Thoracic aorta endothelial cell (primary cell): ENCODE data around the gene ZNF124. TPM values are rescaled to one million over a fixed set of nuclear protein-coding genes. Genes with fewer than 3 reads are reported as not detected.

Experiments
- small RNA-seq: library from RNA; depleted of rRNA; stranded (forward); fragments of <200 nt; gene quantifications from one replicate; pipeline ENCODE3, GENCODE V24; 2012
- total RNA-seq: library from RNA; depleted of rRNA; stranded (reverse); fragments of >200 nt; gene quantifications from 2 replicates; pipeline ENCODE4 v1.2.3, GENCODE V29; 2012

The ZNF124 gene
- 55.5 and 58.9 TPM in 2 replicates for total RNA-seq

DNA sequence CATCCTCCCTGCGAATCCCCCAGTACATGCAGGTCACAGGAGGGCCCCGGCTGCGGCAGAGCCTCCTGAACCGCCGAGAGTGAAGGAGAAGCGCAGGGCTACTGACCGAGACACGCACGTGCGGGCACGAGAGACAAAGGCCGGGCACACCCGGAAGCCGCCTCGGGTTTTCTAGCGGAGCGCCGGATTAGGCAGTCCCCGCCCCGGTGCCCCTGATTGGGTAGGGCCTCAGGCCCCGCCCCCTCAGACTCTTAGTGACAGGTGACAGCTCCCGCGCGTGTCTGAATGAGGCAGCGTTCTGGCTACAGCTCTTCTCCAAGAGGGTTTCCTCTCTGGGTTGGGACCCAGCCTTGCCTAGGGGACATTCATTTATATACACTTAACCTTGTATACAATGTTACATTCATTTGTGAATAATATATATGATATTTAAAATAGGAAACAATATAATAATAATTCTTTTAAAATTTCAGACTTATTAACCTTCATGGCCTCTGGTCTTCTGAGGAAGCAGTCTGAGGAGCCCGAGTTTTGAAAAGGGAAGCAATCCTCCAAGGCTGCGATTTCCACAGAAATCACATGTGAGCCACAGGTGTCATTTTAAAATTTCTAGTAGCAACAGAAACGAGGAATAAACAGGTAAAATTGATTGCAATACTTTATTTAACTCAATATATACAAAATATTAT lies at the start of gene ZNF124:
Gene ZNF124, minus strand, starts transcription at position 146 of the 689 bp plus-strand sequence. Its CDS starts 143 bp downstream, at position 3.

Small RNA genes within 50 kb of the gene (small RNA-seq; reads per million reads assigned to genes)
- gene AL390728.3 (not detected), gene RNA5SP82 (not detected)

Other genes starting within 250 kb of the ZNF124 start
- gene AHCTF1, start 240.1 kb downstream of the ZNF124 start, total RNA-seq = 63.0 and 69.0 TPM in 2 replicates
- gene ZNF695, start 164.0 kb downstream of the ZNF124 start, total RNA-seq = 3.2 and 4.5 TPM in 2 replicates
- 6.4 and 7.0 TPM in 2 replicates for gene ZNF670, start 93.2 kb downstream of the ZNF124 start, total RNA-seq
- gene ZNF669, start 67.7 kb downstream of the ZNF124 start, total RNA-seq = 8.3 and 12.9 TPM in 2 replicates
- gene VN1R5, start 84.1 kb upstream of the ZNF124 start, total RNA-seq = not detected in 2 replicates
- gene ZNF496, start 159.8 kb upstream of the ZNF124 start, total RNA-seq = 34.4 and 43.5 TPM in 2 replicates
- 0.14 TPM in 1 of 2 replicates, not detected in the other for gene NLRP3, start 244.2 kb upstream of the ZNF124 start, total RNA-seq